SK-N-SH treated with all-trans-retinoic acid at 6 μM for 48 hours (cell line): Measurements from ENCODE around the gene NOXA1.
A peak's percentile ranks its signal among the peaks of the same experiment; 100 is the strongest.

ENCODE experiments used
- ATAC-seq: fragments of 200-7000 bp; cut with Tn5 transposase; 3 replicates; pipeline ENCODE4 v1.9.1; 2020; ENCODE audit warnings: mild to moderate bottlenecking, moderate library complexity
- CSDC2 ChIP-seq: fragments of 250-450 bp; sonication (Bioruptor Pico); IDR thresholded peaks from 2 replicates; pipeline ENCODE4 v1.5.0; 2020; ENCODE audit warnings: mild to moderate bottlenecking, moderate library complexity
- ESRRG ChIP-seq: fragments of 250-450 bp; sonication (Bioruptor Pico); IDR thresholded peaks from 2 replicates; pipeline ENCODE4 v1.6.1; 2021; ENCODE audit warnings: mild to moderate bottlenecking
- GLIS3 ChIP-seq: fragments of 250-450 bp; sonication (Bioruptor Pico); IDR thresholded peaks from 2 replicates; pipeline ENCODE4 v1.5.0; 2020; ENCODE audit warnings: mild to moderate bottlenecking, moderate library complexity
- PPARA ChIP-seq: fragments of 250-450 bp; sonication (Bioruptor Pico); IDR thresholded peaks from 2 replicates; pipeline ENCODE4 v1.5.0; 2020; ENCODE audit warnings: mild to moderate bottlenecking, borderline replicate concordance
- RARB ChIP-seq: fragments of 250-450 bp; sonication (Bioruptor Pico); IDR thresholded peaks from 2 replicates; pipeline ENCODE4 v1.8.0; 2021; ENCODE audit warnings: mild to moderate bottlenecking, moderate library complexity
- SNAI2 ChIP-seq: fragments of 250-450 bp; sonication (Bioruptor Pico); IDR thresholded peaks from 2 replicates; pipeline ENCODE4 v1.5.0; 2020; ENCODE audit warnings: mild to moderate bottlenecking, moderate library complexity
- TCF4 ChIP-seq: fragments of 250-450 bp; sonication (Bioruptor Pico); IDR thresholded peaks from 2 replicates; pipeline ENCODE4 v1.8.0; 2021; ENCODE audit warnings: mild to moderate bottlenecking, moderate library complexity, borderline replicate concordance
- TOX ChIP-seq: fragments of 250-450 bp; sonication (Bioruptor Pico); IDR thresholded peaks from 2 replicates; pipeline ENCODE4 v1.8.0; 2021; ENCODE audit warnings: mild to moderate bottlenecking, moderate library complexity, borderline replicate concordance
- ZC3H10 ChIP-seq: fragments of 250-450 bp; sonication (Bioruptor Pico); IDR thresholded peaks from 2 replicates; pipeline ENCODE4 v1.5.1; 2021; ENCODE audit warnings: mild to moderate bottlenecking, moderate library complexity
- ZFP30 ChIP-seq: fragments of 450-650 bp; formaldehyde crosslinking; IDR thresholded peaks from 2 replicates; pipeline ENCODE4 v1.5.0; 2022; ENCODE audit warnings: mild to moderate bottlenecking, moderate library complexity
- ZNF565 ChIP-seq: fragments of 450-650 bp; formaldehyde crosslinking; conservative IDR thresholded peaks from 2 replicates; pipeline ENCODE4 v1.5.0; 2020; ENCODE audit warnings: low read depth, mild to moderate bottlenecking, moderate library complexity
- ZNF70 ChIP-seq: fragments of 450-650 bp; formaldehyde crosslinking; IDR thresholded peaks from 2 replicates; pipeline ENCODE4 v1.5.0; 2020; ENCODE audit warnings: mild to moderate bottlenecking, moderate library complexity
- ZNF8 ChIP-seq: fragments of 450-650 bp; formaldehyde crosslinking; IDR thresholded peaks from 2 replicates; pipeline ENCODE4 v1.5.0; 2020; ENCODE audit warnings: mild to moderate bottlenecking, moderate library complexity
- TF ChIP-seq, protein P1 (sequence below): fragments of 250-450 bp; sonication (Bioruptor Pico); IDR thresholded peaks from 2 replicates; pipeline ENCODE4 v1.8.0; 2021; ENCODE audit warnings: low read depth, mild to moderate bottlenecking, moderate library complexity, borderline replicate concordance
- TF ChIP-seq, protein P2 (sequence below): fragments of 250-450 bp; sonication (Bioruptor Pico); IDR thresholded peaks from 2 replicates; pipeline ENCODE4 v1.8.0; 2020; ENCODE audit warnings: mild to moderate bottlenecking, moderate library complexity, borderline replicate concordance
- TF ChIP-seq, protein P3 (sequence below): fragments of 250-450 bp; sonication (Bioruptor Pico); IDR thresholded peaks from 2 replicates; pipeline ENCODE4 v1.5.0; 2020; ENCODE audit warnings: mild to moderate bottlenecking, moderate library complexity
- TF ChIP-seq, protein P4 (sequence below): fragments of 250-450 bp; sonication (Bioruptor Pico); IDR thresholded peaks from 2 replicates; pipeline ENCODE4 v1.5.1; 2021; ENCODE audit warnings: mild to moderate bottlenecking, moderate library complexity

NOXA1 gene

DNA sequence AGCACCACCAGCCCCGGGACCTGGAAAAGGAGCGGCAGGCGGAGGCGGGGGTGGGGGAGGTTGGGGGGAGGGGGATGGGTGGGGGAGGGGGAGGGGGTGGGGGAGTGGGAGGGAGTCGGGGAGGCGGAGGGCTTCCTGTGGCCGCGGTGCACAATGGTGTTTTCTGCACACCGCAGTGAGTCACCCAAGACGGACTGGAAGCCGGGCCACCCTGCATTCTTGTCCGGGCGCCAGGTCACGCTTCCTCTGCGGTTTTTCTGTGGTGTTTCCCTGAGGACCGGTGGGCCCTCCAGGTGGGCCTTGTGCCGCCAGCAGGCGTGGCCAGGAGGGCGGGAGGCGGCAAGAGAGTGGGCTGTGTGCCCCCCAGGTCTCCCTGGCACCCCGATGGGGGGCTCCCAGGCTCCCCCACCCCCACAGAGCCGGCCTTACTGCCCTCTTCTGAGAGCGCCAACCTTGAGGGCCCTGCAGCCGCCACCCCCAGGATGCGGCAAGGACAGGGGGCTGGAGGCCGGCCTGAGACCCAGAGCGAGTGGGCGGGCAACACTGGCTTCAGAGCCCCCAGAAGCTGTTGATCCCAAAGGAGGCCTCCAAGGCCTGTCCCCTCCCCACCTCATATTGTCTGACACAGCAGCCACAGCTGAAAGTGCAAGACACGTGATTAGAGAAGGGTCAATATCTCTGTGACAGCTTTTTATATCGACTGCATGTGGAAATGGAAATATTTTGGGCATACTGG is 11.4 kb upstream of the NOXA1 start:
- TF ChIP-seq PPARA (CRISPR knock-in tag) (no peak), ZFP30 (no peak), ZC3H10 (CRISPR knock-in tag) (no peak), SNAI2 (no peak), ZNF70 (CRISPR knock-in tag) (no peak), ZNF565 (no peak)
- TF ChIP-seq, protein P1, sequence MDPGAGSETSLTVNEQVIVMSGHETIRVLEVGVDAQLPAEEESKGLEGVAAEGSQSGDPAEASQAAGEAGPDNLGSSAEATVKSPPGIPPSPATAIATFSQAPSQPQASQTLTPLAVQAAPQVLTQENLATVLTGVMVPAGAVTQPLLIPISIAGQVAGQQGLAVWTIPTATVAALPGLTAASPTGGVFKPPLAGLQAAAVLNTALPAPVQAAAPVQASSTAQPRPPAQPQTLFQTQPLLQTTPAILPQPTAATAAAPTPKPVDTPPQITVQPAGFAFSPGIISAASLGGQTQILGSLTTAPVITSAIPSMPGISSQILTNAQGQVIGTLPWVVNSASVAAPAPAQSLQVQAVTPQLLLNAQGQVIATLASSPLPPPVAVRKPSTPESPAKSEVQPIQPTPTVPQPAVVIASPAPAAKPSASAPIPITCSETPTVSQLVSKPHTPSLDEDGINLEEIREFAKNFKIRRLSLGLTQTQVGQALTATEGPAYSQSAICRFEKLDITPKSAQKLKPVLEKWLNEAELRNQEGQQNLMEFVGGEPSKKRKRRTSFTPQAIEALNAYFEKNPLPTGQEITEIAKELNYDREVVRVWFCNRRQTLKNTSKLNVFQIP (CRISPR knock-in tag), result no peak
- TF ChIP-seq, protein P2, sequence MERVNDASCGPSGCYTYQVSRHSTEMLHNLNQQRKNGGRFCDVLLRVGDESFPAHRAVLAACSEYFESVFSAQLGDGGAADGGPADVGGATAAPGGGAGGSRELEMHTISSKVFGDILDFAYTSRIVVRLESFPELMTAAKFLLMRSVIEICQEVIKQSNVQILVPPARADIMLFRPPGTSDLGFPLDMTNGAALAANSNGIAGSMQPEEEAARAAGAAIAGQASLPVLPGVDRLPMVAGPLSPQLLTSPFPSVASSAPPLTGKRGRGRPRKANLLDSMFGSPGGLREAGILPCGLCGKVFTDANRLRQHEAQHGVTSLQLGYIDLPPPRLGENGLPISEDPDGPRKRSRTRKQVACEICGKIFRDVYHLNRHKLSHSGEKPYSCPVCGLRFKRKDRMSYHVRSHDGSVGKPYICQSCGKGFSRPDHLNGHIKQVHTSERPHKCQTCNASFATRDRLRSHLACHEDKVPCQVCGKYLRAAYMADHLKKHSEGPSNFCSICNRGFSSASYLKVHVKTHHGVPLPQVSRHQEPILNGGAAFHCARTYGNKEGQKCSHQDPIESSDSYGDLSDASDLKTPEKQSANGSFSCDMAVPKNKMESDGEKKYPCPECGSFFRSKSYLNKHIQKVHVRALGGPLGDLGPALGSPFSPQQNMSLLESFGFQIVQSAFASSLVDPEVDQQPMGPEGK (CRISPR knock-in tag), result peak; percentile 25; the same call in 1 of the 2 replicates
- ATAC-seq, result peak; percentile 73

- TF ChIP-seq ESRRG (CRISPR knock-in tag) (no peak), RARB (CRISPR knock-in tag) (no peak), TOX (CRISPR knock-in tag) (no peak), GLIS3 (CRISPR knock-in tag) (no peak), SNAI2 (no peak), ZNF70 (CRISPR knock-in tag) (no peak), ZNF8 (no peak)
- TF ChIP-seq, protein P2 (CRISPR knock-in tag), result no peak
- TF ChIP-seq, protein P3, sequence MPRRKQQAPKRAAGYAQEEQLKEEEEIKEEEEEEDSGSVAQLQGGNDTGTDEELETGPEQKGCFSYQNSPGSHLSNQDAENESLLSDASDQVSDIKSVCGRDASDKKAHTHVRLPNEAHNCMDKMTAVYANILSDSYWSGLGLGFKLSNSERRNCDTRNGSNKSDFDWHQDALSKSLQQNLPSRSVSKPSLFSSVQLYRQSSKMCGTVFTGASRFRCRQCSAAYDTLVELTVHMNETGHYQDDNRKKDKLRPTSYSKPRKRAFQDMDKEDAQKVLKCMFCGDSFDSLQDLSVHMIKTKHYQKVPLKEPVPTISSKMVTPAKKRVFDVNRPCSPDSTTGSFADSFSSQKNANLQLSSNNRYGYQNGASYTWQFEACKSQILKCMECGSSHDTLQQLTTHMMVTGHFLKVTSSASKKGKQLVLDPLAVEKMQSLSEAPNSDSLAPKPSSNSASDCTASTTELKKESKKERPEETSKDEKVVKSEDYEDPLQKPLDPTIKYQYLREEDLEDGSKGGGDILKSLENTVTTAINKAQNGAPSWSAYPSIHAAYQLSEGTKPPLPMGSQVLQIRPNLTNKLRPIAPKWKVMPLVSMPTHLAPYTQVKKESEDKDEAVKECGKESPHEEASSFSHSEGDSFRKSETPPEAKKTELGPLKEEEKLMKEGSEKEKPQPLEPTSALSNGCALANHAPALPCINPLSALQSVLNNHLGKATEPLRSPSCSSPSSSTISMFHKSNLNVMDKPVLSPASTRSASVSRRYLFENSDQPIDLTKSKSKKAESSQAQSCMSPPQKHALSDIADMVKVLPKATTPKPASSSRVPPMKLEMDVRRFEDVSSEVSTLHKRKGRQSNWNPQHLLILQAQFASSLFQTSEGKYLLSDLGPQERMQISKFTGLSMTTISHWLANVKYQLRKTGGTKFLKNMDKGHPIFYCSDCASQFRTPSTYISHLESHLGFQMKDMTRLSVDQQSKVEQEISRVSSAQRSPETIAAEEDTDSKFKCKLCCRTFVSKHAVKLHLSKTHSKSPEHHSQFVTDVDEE (CRISPR knock-in tag), result no peak
- TF ChIP-seq, protein P1 (CRISPR knock-in tag), result no peak
- peak; percentile 28; the same call in 2 of the 3 replicates for ATAC-seq
Measured at GRCh38 chr9:137412431-137412830, 10.8 kb upstream of the NOXA1 start.

DNA sequence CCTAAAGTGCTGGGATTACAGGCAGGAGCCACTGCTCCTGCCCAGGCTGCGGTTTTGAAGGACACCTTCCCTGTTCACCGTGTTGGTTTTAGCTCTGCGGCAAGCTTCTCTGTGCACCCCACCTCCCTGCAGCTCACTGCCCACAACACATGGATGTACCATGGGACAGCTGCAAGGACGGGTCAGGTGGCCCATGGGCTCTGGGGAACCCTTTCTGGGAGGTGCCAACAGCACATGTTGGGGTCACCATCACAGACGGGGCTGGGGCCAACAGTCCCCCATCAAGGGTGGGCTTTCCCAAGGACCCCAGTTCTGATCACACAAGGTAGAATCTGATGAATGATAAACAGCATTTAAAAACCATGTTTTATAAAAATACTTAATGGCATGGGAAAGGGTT is 7.7 kb upstream of the NOXA1 start:
- TF ChIP-seq TCF4 (CRISPR knock-in tag) (no peak), CSDC2 (no peak), ZC3H10 (CRISPR knock-in tag) (no peak), ZNF8 (no peak), SNAI2 (no peak), RARB (CRISPR knock-in tag) (no peak)
- TF ChIP-seq, protein P4, sequence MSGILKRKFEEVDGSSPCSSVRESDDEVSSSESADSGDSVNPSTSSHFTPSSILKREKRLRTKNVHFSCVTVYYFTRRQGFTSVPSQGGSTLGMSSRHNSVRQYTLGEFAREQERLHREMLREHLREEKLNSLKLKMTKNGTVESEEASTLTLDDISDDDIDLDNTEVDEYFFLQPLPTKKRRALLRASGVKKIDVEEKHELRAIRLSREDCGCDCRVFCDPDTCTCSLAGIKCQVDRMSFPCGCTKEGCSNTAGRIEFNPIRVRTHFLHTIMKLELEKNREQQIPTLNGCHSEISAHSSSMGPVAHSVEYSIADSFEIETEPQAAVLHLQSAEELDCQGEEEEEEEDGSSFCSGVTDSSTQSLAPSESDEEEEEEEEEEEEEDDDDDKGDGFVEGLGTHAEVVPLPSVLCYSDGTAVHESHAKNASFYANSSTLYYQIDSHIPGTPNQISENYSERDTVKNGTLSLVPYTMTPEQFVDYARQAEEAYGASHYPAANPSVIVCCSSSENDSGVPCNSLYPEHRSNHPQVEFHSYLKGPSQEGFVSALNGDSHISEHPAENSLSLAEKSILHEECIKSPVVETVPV, result no peak
- ATAC-seq, result no peak
